ENCODE results near the gene QRFP. TPM values are rescaled to one million over a fixed set of nuclear protein-coding genes. Genes with fewer than 3 reads are reported as not detected.
A peak's percentile ranks its signal among the peaks of the same experiment; 100 is the strongest.

QRFP gene
- polyA plus RNA-seq, 1 of the 3 experiments (the other 2 are of a cell fraction) = not detected

DNA sequence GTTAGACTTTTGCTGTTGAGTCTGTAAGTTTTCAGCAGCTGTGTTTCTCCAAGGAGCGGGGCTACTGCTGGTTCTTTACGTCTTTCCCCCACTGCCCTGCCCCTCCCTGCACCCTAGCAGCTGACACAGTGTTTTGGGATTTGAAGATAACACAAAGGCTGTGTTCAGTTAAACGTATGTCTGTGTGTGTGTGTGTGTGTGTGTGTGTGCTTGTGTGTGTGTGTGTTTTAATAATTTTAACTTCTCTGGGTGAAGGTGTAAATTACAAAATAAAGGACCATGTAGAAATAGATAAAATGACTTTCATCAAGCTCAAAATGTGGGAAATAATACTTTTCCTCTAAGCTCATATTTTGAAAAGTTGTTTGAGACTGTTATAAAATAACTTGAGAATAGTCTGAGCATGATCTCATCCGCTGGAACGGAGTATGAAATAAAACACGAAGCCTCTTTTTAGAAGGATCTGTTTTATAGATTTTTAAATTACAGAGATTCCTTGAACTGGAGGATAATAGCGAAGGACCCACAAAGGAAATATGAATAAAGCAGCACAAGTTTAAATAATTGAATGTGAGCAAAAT is 50.6 kb downstream of the QRFP start (continued):
- peak; percentile 58 for TF ChIP-seq TCF12 (IDR thresholded peaks at IDR 0.05)
- no peak for TF ChIP-seq ELF1 (IDR thresholded peaks at IDR 0.05)
- TF ChIP-seq RFX5 (IDR thresholded peaks at IDR 0.05; ENCODE audit: low read length) = no peak
- TF ChIP-seq NFIC (IDR thresholded peaks at IDR 0.05; ENCODE audit: borderline replicate concordance) = no peak; the same call in 1 of the 2 replicates
- TF ChIP-seq JUND (IDR thresholded peaks at IDR 0.05) = peak; percentile 36
- TF ChIP-seq, protein P1, sequence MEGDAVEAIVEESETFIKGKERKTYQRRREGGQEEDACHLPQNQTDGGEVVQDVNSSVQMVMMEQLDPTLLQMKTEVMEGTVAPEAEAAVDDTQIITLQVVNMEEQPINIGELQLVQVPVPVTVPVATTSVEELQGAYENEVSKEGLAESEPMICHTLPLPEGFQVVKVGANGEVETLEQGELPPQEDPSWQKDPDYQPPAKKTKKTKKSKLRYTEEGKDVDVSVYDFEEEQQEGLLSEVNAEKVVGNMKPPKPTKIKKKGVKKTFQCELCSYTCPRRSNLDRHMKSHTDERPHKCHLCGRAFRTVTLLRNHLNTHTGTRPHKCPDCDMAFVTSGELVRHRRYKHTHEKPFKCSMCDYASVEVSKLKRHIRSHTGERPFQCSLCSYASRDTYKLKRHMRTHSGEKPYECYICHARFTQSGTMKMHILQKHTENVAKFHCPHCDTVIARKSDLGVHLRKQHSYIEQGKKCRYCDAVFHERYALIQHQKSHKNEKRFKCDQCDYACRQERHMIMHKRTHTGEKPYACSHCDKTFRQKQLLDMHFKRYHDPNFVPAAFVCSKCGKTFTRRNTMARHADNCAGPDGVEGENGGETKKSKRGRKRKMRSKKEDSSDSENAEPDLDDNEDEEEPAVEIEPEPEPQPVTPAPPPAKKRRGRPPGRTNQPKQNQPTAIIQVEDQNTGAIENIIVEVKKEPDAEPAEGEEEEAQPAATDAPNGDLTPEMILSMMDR (IDR thresholded peaks at IDR 0.05) = no peak
- no peak for TF ChIP-seq MEF2A (IDR thresholded peaks at IDR 0.05; ENCODE audit: borderline replicate concordance, low read depth)
- TF ChIP-seq, protein P2, sequence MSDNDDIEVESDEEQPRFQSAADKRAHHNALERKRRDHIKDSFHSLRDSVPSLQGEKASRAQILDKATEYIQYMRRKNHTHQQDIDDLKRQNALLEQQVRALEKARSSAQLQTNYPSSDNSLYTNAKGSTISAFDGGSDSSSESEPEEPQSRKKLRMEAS (IDR thresholded peaks at IDR 0.05; ENCODE audit: low read depth) = no peak

DNA sequence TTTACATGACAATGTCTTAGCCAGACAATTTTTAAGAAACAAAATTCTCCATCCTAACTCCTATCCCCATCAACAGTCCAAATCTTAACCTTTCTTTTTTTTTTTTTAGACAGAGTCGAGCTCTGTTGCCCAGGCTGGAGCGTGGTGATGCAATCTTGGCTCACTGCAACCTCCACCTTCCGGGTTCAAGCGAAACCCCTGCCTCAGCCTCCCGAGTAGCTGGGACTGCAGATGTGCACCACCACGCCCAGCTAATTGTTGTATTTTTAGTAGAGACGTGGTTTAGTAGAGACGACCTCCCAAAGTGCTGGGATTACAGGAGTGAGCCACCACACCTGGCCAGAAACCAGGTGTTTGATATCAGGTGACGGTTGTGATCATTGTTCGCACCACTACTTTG is 51.4 kb downstream of the QRFP start:
- CTCF ChIA-PET = interaction anchor here (1.3 to 2.4 kb wide), 4 partner anchors 21 to 144 kb away, joined by 4 to 16 read pairs (median 4); no protein-coding TSS in a partner anchor
- TF ChIP-seq RFX5 (IDR thresholded peaks at IDR 0.05; ENCODE audit: low read length) (no peak), GATA2 (CRISPR knock-in tag; IDR thresholded peaks at IDR 0.05) (no peak), FOXM1 (IDR thresholded peaks at IDR 0.05; ENCODE audit: low read depth) (no peak), SIN3A (IDR thresholded peaks at IDR 0.05; ENCODE audit: borderline replicate concordance, low read depth, low read length) (no peak), NFIC (IDR thresholded peaks at IDR 0.05; ENCODE audit: borderline replicate concordance) (no peak), FOSL2 (IDR thresholded peaks at IDR 0.05; ENCODE audit: borderline replicate concordance, low read depth) (no peak), RAD21 (IDR thresholded peaks at IDR 0.05; ENCODE audit: low read length) (no peak), MXI1 (IDR thresholded peaks at IDR 0.05; ENCODE audit: low read depth, low read length) (no peak), RXRA (IDR thresholded peaks at IDR 0.05; ENCODE audit: borderline replicate concordance, low read depth) (no peak), JUND (IDR thresholded peaks at IDR 0.05) (no peak), RCOR1 (IDR thresholded peaks at IDR 0.05; ENCODE audit: low read length) (no peak), POLR2AphosphoS5 (IDR thresholded peaks at IDR 0.05; ENCODE audit: low read depth, low read length) (no peak)
- TF ChIP-seq, protein P3, sequence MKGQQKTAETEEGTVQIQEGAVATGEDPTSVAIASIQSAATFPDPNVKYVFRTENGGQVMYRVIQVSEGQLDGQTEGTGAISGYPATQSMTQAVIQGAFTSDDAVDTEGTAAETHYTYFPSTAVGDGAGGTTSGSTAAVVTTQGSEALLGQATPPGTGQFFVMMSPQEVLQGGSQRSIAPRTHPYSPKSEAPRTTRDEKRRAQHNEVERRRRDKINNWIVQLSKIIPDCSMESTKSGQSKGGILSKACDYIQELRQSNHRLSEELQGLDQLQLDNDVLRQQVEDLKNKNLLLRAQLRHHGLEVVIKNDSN (IDR thresholded peaks at IDR 0.05; ENCODE audit: borderline replicate concordance, low read depth) = no peak
- TF ChIP-seq, protein P4, sequence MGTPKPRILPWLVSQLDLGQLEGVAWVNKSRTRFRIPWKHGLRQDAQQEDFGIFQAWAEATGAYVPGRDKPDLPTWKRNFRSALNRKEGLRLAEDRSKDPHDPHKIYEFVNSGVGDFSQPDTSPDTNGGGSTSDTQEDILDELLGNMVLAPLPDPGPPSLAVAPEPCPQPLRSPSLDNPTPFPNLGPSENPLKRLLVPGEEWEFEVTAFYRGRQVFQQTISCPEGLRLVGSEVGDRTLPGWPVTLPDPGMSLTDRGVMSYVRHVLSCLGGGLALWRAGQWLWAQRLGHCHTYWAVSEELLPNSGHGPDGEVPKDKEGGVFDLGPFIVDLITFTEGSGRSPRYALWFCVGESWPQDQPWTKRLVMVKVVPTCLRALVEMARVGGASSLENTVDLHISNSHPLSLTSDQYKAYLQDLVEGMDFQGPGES (IDR thresholded peaks at IDR 0.05; ENCODE audit: low read depth, low read length) = no peak
- H3K9me3 ChIP-seq = no peaks in the 10 kb centered on the region
- peak overlapping the region in 1 of 2 experiments; percentile 55; a peak in 2 of 4 replicates for H3K4me3 ChIP-seq (ENCODE audit: low read depth in 2 of 2, low read length in 1 of 2)
- peaks cover 61% of the 10 kb centered on the region for H4K20me1 ChIP-seq (ENCODE audit: insufficient read depth)
- peaks cover 40 to 69% of the 10 kb centered on the region in 2 experiments for H3K4me1 ChIP-seq (ENCODE audit: control insufficient read depth in 1 of 2, insufficient read depth in 2 of 2, low read depth in 1 of 2, low read length in 1 of 2)
- H3K79me2 ChIP-seq (ENCODE audit: insufficient read depth) = peaks cover 75% of the 10 kb centered on the region
- H3K4me2 ChIP-seq = peak overlapping the region; percentile 74
- H3K9ac ChIP-seq = peak overlapping the region; percentile 86
- peaks cover 64% of the 10 kb centered on the region for H3F3A ChIP-seq (replicated peaks; ENCODE audit: insufficient read depth)
- peak overlapping the region; percentile 87 to 99; a peak in 3 of 4 replicates for H3K27ac ChIP-seq (ENCODE audit: low read depth in 2 of 2, low read length in 1 of 2)
- POLR2A ChIA-PET = no interaction called here
- peaks cover 0 to under 1% of the 10 kb centered on the region in 2 experiments for H3K36me3 ChIP-seq (replicated peaks in 1 of 2; ENCODE audit: control insufficient read depth in 1 of 2, insufficient read depth in 2 of 2, low read length in 1 of 2)
- no peak for DNase-seq
- H2AFZ ChIP-seq (ENCODE audit: low read depth) = no peak overlapping the region
- 59% methylated on average over 10 of the region's 10 CpGs for WGBS (ENCODE audit: low lambda C conversion rate)
- no peaks in the 10 kb centered on the region for H3K27me3 ChIP-seq (ENCODE audit: insufficient read depth)
- no peaks in the 10 kb centered on the region for H3K9me2 ChIP-seq

Measured in SK-N-SH (cell line).